ENCODE measurements around the gene SEMA7A.

SEMA7A gene

DNA sequence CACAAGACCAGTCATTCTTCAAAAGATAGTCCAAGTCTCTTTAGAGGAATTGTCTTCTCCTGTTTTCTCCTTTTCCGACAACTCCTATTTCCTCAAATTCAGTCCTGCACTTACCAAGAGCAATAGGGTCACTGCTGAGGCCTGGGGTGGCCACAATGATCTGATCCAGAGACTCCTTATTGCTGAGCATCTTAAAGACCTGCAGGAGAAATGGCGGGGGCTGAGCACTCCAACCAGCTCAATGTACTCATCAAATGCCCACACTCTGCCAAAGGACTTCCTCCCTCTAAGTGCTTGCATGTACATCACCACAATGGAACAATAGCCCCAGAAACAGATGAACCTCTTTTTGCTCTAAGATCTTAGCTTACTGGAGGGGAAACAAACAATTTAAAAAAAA lies 17.6 kb upstream of the SEMA7A start:
- no peak for DNase-seq

DNA sequence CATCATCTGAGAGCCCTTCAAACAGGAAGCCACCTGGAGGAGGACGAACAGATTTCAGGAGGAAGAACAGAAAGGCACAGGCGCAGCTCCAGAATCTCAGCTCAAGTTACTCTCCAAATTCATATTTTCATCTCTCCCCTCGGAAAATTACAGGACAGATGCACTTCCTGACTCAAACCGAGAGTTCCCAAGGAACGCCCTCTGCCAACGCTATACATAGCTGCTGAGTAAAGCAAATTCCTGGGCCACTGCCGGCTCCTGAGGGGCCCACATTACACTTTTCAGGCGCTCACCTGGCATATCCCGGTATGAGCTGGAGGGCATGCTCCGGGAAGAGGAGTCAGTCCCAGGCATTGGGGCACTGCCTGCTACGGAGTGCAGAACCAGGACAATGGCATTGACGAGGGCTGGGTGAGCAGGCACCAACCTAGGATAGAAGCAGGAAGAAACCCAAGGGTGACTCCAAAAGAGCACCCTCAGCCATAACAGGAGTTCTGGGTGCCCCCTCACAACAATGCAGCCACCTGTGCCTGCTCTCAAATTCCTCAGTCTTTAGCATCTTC lies 16.0 kb upstream of the SEMA7A start:
- DNase-seq, result no peak

DNA sequence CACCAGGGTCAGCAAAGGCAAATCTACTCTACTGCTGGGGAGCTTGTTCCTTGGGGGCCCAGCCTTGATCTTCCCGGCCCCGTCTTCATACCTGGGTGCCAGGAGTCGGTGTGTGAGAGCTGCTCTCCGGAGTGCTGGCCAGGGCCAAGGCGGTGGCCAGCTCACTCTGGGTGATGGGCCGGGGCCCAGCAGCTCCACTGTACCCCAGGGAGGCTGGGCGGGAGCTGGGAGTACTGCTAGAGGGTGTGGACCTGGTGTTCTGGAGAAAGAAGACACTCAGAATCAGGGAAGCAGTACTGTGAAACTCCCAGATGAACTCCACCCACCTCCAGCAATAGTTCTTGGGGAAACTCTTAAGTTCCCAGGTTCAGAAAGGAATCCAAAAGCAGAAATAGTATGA lies 15.3 kb upstream of the SEMA7A start:
- no peak for DNase-seq

- DNase-seq, result no peak
Measured at GRCh38 chr15:74445816-74446763, 12.3 kb upstream of the SEMA7A start.

- no peak for DNase-seq
Measured at GRCh38 chr15:74444106-74445062, 10.6 kb upstream of the SEMA7A start.

DNA sequence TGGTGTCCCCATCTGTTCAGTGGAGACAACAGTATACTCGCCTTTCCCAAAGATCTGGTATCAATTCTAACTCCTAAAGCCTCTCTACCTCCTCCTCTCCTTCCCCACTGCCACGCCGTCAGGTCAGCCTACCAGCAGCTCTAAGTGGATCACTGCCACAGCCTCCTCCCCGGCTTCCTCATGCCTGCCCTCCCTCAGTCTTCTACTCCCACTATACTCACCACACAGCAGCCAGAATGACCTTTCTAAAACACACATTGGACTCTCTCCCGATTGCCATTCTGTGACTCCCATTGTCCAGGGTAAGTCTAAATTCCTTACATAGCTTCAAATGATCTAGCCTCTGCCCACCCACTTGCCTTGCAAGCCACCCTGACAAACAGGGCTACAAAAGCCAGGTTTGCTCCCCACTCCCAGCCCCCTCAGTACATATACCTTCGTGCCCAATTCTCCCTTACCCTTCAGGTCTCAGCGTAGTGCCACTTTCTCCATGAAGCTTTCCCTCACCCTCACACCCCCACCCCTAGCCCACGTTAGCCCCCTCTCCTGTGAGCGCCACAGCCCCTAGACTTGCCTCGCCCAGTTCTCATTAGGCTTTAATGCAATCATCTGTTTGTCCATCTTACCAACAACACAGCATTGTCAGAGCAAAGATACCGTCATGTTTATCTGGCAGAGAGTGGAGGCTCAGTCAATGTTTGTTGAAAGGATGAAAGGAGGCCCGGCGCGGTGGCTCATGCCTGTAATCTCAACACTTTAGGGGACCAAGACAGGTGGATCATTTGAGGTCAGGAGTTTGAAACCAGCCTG lies 9.5 kb upstream of the SEMA7A start:
- DNase-seq, result no peak

- DNase-seq, result no peak
Measured at GRCh38 chr15:74442604-74443003, 8.8 kb upstream of the SEMA7A start.

GRCh38 chr15:74442063-74442462 lies 8.3 kb upstream of the SEMA7A start:
- no peak for DNase-seq

- DNase-seq, result no peak
Measured at GRCh38 chr15:74441248-74441941, 7.6 kb upstream of the SEMA7A start.

GRCh38 chr15:74438721-74439316 lies 5.1 kb upstream of the SEMA7A start:
- no peak for DNase-seq

- DNase-seq, result no peak
Measured at GRCh38 chr15:74438206-74438605, 4.4 kb upstream of the SEMA7A start.

DNA sequence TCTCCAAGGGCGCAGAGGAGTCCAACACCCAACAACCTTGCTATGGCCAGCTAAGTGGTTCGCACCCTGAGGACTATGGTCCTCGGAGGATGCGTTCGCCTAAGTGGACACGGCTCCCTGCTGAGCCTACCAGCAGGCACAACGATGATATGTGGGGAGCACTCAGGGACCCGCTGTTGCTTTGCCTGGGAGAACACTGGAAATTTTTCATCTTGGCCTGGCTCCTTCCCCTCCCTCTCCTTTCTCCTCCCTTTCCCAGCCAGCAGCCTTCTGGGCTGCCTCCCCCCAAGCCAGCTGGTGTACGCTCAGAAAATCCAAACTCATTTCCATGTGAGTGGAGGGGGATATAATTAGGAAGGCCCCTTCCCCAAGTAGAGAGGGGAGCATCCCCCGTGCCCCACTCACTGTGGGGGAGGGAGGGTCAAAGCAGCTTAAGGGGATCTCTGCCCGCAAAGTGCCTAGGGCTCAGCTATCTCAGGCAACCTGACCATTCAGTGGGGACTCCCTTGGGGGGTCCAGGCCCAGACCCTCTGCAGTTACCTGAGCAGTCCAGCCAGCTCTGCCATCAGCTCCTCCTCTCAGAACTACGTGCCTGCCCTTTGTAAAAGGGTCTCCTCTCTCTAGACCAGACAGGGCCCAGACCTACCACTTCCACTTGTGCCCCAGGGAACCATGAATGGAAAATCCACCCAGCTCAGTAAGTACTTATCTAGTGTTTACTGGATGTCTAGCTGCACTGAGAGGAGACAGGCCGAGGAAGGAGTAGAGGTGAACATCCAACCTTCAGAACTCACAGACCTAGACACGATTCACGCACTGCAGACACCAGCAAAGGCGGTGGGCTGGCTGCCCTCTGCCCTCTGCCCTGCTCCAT lies 742 bp upstream of the SEMA7A start:
- DNase-seq, result no peak

DNA sequence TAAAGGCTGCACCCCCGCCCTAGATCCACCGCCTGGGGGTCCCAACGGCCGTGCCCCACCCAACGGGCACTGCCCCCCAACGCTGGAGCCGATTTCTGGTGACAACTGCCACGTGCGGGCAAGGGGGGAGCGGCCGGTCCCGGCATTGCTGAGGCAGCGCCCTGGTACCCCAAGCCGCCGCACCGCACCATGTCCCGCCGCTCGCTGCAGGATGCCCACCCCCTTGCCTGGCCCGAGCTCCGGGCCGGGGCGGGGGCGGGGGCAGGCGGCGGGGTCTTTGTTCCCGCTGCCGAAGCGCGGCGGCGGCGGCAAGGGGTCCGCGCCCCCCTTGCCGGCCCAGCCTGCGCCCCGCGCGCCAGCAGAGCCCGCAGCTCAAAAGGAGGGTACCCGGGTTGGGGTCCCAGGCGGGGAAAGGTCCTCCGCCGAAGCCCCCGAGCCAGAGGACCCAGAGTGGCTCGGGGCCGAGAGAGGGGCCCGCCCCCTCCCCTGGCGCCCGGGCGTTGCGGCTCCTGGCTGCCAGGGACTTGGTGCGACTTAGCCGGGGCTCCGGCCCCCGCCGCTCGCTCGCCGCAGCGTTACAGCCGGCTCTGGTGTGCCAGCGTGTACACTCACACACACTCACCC lies 678 bp downstream of the SEMA7A start:
- no peak for DNase-seq

GRCh38 chr15:74432271-74432967 lies 1.3 kb downstream of the SEMA7A start:
- DNase-seq, result no peak

GRCh38 chr15:74431645-74432044 lies 2.1 kb downstream of the SEMA7A start:
- no peak for DNase-seq

DNA sequence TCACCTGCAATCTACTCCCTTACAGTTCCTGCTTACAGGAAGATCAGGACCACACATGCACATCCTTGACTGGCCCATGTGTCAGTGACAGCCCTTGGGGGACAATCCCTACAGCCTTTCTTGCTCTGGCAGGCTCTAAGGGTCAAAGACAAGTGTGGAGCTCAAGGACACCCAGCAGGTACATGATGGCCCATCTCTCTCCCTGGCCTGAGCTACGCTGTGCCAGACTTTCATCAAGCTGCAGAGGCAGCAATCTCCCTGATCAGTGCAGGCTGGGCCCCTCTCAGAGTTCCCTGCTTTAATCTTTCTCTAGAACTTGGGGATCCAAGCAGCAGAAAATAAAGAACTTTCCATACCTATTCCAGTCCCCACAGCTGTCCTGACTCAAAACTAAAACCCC lies 2.6 kb downstream of the SEMA7A start:
- DNase-seq, result no peak

DNA sequence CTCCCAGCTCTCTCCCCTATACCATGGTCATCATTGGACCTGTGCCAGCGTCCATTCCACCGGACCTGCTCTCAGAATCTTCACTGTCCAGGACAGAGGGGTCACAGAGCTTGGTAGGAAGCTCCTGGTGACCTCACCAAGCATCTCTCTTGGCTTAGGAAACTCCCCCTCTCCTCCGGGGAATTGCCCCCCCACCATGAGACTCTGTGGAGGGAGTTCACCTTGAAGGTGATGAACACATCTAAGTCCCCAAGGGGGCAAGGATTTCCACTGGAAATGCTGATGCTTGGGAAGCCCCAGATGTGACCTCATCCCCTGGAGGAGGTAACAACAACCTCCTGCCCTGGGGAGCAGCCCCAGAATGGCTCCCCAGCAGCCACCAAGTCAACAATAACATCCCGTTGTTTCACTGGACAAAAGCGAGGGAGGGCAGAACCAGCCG lies 3.2 kb downstream of the SEMA7A start:
- no peak for DNase-seq

- no peak for DNase-seq
Measured at GRCh38 chr15:74429781-74430400, 3.9 kb downstream of the SEMA7A start.

All from NCI-H2029 treated with DMSO at 0.1 percent for 48 hours (cell line).